Breast epithelium (tissue), 3 donors: ENCODE results near the gene CEP112.

Experiments used
- CTCF ChIP-seq, 3 donors: fragments of 450-650 bp; IDR thresholded peaks; one replicate each; pipeline ENCODE4 v1.5.1; 2016 to 2017; ENCODE audit warnings: antibody characterized with exemption in 3 of 3, mild to moderate bottlenecking in 3 of 3, moderate library complexity in 3 of 3
- POLR2A ChIP-seq: fragments of 450-650 bp; IDR thresholded peaks from one replicate; pipeline ENCODE4 v1.6.1; 2016; ENCODE audit warnings: antibody characterized with exemption, mild to moderate bottlenecking, moderate library complexity
- POLR2AphosphoS5 ChIP-seq, 3 donors: sonication (generic); formaldehyde crosslinking; IDR thresholded peaks; one replicate each; pipeline ENCODE4 v1.6.1; 2017; ENCODE audit warnings: antibody characterized with exemption in 3 of 3

DNA sequence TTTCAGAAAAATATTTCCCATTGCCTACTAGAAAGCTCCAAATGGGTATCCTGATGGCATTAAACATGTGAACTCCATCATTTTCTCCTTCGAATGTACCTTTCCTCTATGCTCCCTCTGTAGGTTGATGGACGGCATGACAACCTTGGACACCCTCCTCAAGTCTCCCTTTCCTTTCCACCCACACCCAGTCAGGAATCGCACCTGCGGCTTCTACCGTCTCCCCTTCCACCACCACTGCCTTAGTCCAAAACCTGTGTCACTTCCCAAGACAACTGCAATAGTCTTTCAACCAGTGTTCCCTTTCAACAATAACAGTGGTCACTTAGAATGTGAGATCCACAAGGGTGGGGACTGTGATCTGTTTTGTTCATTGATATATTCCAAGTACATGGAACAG lies 397.4 kb downstream of the CEP112 start:
- TF ChIP-seq CTCF (IDR thresholded peaks at IDR 0.05), result peak; percentile 33 to 40 (median 35)
- no peak for TF ChIP-seq POLR2AphosphoS5 (IDR thresholded peaks at IDR 0.05)
- TF ChIP-seq POLR2A, result no peak
